Measurements from ENCODE around the gene MINK1.

MINK1 gene

GRCh38 chr17:4942760-4943508, 109.8 kb downstream of the MINK1 start:
- Histone ChIP-seq H3K9ac (ENCODE audit: low read length) (no peak overlapping the region), H3K36me3 (ENCODE audit: control insufficient read depth, low read depth, low read length) (peaks cover 46% of the 10 kb centered on the region), H3K9me3 (ENCODE audit: control insufficient read depth, low read depth, low read length) (no peaks in the 10 kb centered on the region), H3K4me3 (ENCODE audit: low read length) (no peak overlapping the region), H3K27me3 (ENCODE audit: control insufficient read depth, insufficient read depth, low read length) (no peaks in the 10 kb centered on the region), H3K27ac (ENCODE audit: low read length) (no peak overlapping the region), H3K4me1 (ENCODE audit: control insufficient read depth, low read depth, low read length) (peaks cover 23% of the 10 kb centered on the region)

GRCh38 chr17:4944163-4944553, 111.0 kb downstream of the MINK1 start:
- no peak overlapping the region for H3K9ac ChIP-seq (ENCODE audit: low read length)

GRCh38 chr17:4944554-4945175, 111.5 kb downstream of the MINK1 start:
- Histone ChIP-seq H3K27ac (ENCODE audit: low read length) (peak overlapping the region; percentile 33), H3K4me1 (ENCODE audit: control insufficient read depth, low read depth, low read length) (peaks cover 16% of the 10 kb centered on the region), H3K27me3 (ENCODE audit: control insufficient read depth, insufficient read depth, low read length) (no peaks in the 10 kb centered on the region), H3K4me3 (ENCODE audit: low read length) (no peak overlapping the region), H3K9ac (ENCODE audit: low read length) (no peak overlapping the region), H3K36me3 (ENCODE audit: control insufficient read depth, low read depth, low read length) (peaks cover 44% of the 10 kb centered on the region), H3K9me3 (ENCODE audit: control insufficient read depth, low read depth, low read length) (no peaks in the 10 kb centered on the region)

More at GRCh38 chr17:4944163-4944553, 111.0 kb downstream of the MINK1 start:
- Histone ChIP-seq H3K4me1 (ENCODE audit: control insufficient read depth, low read depth, low read length) (peaks cover 16% of the 10 kb centered on the region), H3K36me3 (ENCODE audit: control insufficient read depth, low read depth, low read length) (peaks cover 44% of the 10 kb centered on the region), H3K9me3 (ENCODE audit: control insufficient read depth, low read depth, low read length) (no peaks in the 10 kb centered on the region), H3K27me3 (ENCODE audit: control insufficient read depth, insufficient read depth, low read length) (no peaks in the 10 kb centered on the region), H3K4me3 (ENCODE audit: low read length) (no peak overlapping the region), H3K27ac (ENCODE audit: low read length) (peak overlapping the region; percentile 13)

- Histone ChIP-seq H3K9me3 (ENCODE audit: control insufficient read depth, low read depth, low read length) (no peaks in the 10 kb centered on the region), H3K4me3 (ENCODE audit: low read length) (no peak overlapping the region), H3K36me3 (ENCODE audit: control insufficient read depth, low read depth, low read length) (peaks cover 44% of the 10 kb centered on the region), H3K27ac (ENCODE audit: low read length) (peak overlapping the region; percentile 33), H3K27me3 (ENCODE audit: control insufficient read depth, insufficient read depth, low read length) (no peaks in the 10 kb centered on the region), H3K4me1 (ENCODE audit: control insufficient read depth, low read depth, low read length) (peaks cover 16% of the 10 kb centered on the region), H3K9ac (ENCODE audit: low read length) (no peak overlapping the region)
Measured at GRCh38 chr17:4945176-4945943, 112.2 kb downstream of the MINK1 start.

- Histone ChIP-seq H3K27ac (ENCODE audit: low read length) (no peak overlapping the region), H3K4me1 (ENCODE audit: control insufficient read depth, low read depth, low read length) (peaks cover 16% of the 10 kb centered on the region), H3K4me3 (ENCODE audit: low read length) (peak overlapping the region; percentile 75), H3K9ac (ENCODE audit: low read length) (no peak overlapping the region), H3K9me3 (ENCODE audit: control insufficient read depth, low read depth, low read length) (no peaks in the 10 kb centered on the region), H3K27me3 (ENCODE audit: control insufficient read depth, insufficient read depth, low read length) (no peaks in the 10 kb centered on the region), H3K36me3 (ENCODE audit: control insufficient read depth, low read depth, low read length) (peaks cover 44% of the 10 kb centered on the region)
Measured at GRCh38 chr17:4945944-4946280, 112.8 kb downstream of the MINK1 start.

GRCh38 chr17:4946312-4946976, 113.3 kb downstream of the MINK1 start:
- Histone ChIP-seq H3K9ac (ENCODE audit: low read length) (peak overlapping the region; percentile 88), H3K9me3 (ENCODE audit: control insufficient read depth, low read depth, low read length) (no peaks in the 10 kb centered on the region), H3K36me3 (ENCODE audit: control insufficient read depth, low read depth, low read length) (peaks cover 44% of the 10 kb centered on the region), H3K27me3 (ENCODE audit: control insufficient read depth, insufficient read depth, low read length) (no peaks in the 10 kb centered on the region), H3K27ac (ENCODE audit: low read length) (peak overlapping the region; percentile 69), H3K4me3 (ENCODE audit: low read length) (peak overlapping the region; percentile 75), H3K4me1 (ENCODE audit: control insufficient read depth, low read depth, low read length) (peaks cover 18% of the 10 kb centered on the region)

- Histone ChIP-seq H3K36me3 (ENCODE audit: control insufficient read depth, low read depth, low read length) (peaks cover 44% of the 10 kb centered on the region), H3K4me1 (ENCODE audit: control insufficient read depth, low read depth, low read length) (peaks cover 23% of the 10 kb centered on the region), H3K4me3 (ENCODE audit: low read length) (peak overlapping the region; percentile 75), H3K27ac (ENCODE audit: low read length) (peak overlapping the region; percentile 69), H3K27me3 (ENCODE audit: control insufficient read depth, insufficient read depth, low read length) (no peaks in the 10 kb centered on the region), H3K9me3 (ENCODE audit: control insufficient read depth, low read depth, low read length) (no peaks in the 10 kb centered on the region), H3K9ac (ENCODE audit: low read length) (peak overlapping the region; percentile 88)
Measured at GRCh38 chr17:4947010-4947410, 113.9 kb downstream of the MINK1 start.

Measured in iPS-18a (cell line).